Measurements from ENCODE around the gene MARCHF10.

- TF ChIP-seq, protein P1, sequence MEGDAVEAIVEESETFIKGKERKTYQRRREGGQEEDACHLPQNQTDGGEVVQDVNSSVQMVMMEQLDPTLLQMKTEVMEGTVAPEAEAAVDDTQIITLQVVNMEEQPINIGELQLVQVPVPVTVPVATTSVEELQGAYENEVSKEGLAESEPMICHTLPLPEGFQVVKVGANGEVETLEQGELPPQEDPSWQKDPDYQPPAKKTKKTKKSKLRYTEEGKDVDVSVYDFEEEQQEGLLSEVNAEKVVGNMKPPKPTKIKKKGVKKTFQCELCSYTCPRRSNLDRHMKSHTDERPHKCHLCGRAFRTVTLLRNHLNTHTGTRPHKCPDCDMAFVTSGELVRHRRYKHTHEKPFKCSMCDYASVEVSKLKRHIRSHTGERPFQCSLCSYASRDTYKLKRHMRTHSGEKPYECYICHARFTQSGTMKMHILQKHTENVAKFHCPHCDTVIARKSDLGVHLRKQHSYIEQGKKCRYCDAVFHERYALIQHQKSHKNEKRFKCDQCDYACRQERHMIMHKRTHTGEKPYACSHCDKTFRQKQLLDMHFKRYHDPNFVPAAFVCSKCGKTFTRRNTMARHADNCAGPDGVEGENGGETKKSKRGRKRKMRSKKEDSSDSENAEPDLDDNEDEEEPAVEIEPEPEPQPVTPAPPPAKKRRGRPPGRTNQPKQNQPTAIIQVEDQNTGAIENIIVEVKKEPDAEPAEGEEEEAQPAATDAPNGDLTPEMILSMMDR (IDR thresholded peaks at IDR 0.05), result no peak
- TF ChIP-seq POLR2A (IDR thresholded peaks at IDR 0.05; ENCODE audit: low read depth) (no peak), POLR2AphosphoS5 (IDR thresholded peaks at IDR 0.05) (no peak)
These were observed 106.4 kb downstream of the MARCHF10 start for GRCh38 chr17:62701706-62702085.
